ENCODE data around the gene NPPC.

NPPC gene

GRCh38 chr2:231925303-231926179, 655 bp downstream of the NPPC start (continued):
- TF ChIP-seq, protein P1, sequence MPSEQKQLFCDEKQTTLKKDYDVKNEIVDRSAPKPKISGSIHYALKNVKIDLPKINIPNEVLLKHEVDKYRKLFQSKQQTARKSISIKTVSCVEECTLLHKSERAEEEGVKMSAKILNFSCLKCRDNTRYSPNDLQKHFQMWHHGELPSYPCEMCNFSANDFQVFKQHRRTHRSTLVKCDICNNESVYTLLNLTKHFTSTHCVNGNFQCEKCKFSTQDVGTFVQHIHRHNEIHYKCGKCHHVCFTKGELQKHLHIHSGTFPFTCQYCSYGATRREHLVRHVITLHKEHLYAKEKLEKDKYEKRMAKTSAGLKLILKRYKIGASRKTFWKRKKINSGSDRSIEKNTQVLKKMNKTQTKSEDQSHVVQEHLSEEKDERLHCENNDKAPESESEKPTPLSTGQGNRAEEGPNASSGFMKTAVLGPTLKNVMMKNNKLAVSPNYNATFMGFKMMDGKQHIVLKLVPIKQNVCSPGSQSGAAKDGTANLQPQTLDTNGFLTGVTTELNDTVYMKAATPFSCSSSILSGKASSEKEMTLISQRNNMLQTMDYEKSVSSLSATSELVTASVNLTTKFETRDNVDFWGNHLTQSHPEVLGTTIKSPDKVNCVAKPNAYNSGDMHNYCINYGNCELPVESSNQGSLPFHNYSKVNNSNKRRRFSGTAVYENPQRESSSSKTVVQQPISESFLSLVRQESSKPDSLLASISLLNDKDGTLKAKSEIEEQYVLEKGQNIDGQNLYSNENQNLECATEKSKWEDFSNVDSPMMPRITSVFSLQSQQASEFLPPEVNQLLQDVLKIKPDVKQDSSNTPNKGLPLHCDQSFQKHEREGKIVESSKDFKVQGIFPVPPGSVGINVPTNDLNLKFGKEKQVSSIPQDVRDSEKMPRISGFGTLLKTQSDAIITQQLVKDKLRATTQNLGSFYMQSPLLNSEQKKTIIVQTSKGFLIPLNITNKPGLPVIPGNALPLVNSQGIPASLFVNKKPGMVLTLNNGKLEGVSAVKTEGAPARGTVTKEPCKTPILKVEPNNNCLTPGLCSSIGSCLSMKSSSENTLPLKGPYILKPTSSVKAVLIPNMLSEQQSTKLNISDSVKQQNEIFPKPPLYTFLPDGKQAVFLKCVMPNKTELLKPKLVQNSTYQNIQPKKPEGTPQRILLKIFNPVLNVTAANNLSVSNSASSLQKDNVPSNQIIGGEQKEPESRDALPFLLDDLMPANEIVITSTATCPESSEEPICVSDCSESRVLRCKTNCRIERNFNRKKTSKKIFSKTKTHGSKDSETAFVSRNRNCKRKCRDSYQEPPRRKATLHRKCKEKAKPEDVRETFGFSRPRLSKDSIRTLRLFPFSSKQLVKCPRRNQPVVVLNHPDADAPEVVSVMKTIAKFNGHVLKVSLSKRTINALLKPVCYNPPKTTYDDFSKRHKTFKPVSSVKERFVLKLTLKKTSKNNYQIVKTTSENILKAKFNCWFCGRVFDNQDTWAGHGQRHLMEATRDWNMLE (tag by site-specific recombination; conservative IDR thresholded peaks at IDR 0.05; ENCODE audit: low read depth), result no peak
- no peak for TF ChIP-seq ZNF140 (tag by site-specific recombination; IDR thresholded peaks at IDR 0.05)
- peak; percentile 13; the same call in 1 of the 2 replicates for TF ChIP-seq ZNF654 (tag by site-specific recombination; IDR thresholded peaks at IDR 0.05; ENCODE audit: low read depth)
- peak; percentile 32; the same call in 1 of the 2 replicates for TF ChIP-seq ZXDB (tag by site-specific recombination; IDR thresholded peaks at IDR 0.05)
- TF ChIP-seq SP3 (tag by site-specific recombination; IDR thresholded peaks at IDR 0.05), result 0 out of 2 replicates have a peak, but pooled peaks have one; percentile 14
- TF ChIP-seq, protein P2, sequence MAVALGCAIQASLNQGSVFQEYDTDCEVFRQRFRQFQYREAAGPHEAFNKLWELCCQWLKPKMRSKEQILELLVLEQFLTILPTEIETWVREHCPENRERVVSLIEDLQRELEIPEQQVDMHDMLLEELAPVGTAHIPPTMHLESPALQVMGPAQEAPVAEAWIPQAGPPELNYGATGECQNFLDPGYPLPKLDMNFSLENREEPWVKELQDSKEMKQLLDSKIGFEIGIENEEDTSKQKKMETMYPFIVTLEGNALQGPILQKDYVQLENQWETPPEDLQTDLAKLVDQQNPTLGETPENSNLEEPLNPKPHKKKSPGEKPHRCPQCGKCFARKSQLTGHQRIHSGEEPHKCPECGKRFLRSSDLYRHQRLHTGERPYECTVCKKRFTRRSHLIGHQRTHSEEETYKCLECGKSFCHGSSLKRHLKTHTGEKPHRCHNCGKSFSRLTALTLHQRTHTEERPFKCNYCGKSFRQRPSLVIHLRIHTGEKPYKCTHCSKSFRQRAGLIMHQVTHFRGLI (tag by site-specific recombination; IDR thresholded peaks at IDR 0.05), result peak; percentile 36
- peak; percentile 86 for TF ChIP-seq ZBTB8A (tag by site-specific recombination; IDR thresholded peaks at IDR 0.05)
- peak; percentile 62; the same call in 1 of the 2 replicates for TF ChIP-seq GLIS2 (tag by site-specific recombination; IDR thresholded peaks at IDR 0.05)
- TF ChIP-seq, protein P3, sequence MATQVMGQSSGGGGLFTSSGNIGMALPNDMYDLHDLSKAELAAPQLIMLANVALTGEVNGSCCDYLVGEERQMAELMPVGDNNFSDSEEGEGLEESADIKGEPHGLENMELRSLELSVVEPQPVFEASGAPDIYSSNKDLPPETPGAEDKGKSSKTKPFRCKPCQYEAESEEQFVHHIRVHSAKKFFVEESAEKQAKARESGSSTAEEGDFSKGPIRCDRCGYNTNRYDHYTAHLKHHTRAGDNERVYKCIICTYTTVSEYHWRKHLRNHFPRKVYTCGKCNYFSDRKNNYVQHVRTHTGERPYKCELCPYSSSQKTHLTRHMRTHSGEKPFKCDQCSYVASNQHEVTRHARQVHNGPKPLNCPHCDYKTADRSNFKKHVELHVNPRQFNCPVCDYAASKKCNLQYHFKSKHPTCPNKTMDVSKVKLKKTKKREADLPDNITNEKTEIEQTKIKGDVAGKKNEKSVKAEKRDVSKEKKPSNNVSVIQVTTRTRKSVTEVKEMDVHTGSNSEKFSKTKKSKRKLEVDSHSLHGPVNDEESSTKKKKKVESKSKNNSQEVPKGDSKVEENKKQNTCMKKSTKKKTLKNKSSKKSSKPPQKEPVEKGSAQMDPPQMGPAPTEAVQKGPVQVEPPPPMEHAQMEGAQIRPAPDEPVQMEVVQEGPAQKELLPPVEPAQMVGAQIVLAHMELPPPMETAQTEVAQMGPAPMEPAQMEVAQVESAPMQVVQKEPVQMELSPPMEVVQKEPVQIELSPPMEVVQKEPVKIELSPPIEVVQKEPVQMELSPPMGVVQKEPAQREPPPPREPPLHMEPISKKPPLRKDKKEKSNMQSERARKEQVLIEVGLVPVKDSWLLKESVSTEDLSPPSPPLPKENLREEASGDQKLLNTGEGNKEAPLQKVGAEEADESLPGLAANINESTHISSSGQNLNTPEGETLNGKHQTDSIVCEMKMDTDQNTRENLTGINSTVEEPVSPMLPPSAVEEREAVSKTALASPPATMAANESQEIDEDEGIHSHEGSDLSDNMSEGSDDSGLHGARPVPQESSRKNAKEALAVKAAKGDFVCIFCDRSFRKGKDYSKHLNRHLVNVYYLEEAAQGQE (tag by site-specific recombination; IDR thresholded peaks at IDR 0.05), result 0 out of 2 replicates have a peak, but pooled peaks have one; percentile 12
- TF ChIP-seq ZFHX2 (tag by site-specific recombination; conservative IDR thresholded peaks at IDR 0.05), result peak; percentile 92
- TF ChIP-seq, protein P4, sequence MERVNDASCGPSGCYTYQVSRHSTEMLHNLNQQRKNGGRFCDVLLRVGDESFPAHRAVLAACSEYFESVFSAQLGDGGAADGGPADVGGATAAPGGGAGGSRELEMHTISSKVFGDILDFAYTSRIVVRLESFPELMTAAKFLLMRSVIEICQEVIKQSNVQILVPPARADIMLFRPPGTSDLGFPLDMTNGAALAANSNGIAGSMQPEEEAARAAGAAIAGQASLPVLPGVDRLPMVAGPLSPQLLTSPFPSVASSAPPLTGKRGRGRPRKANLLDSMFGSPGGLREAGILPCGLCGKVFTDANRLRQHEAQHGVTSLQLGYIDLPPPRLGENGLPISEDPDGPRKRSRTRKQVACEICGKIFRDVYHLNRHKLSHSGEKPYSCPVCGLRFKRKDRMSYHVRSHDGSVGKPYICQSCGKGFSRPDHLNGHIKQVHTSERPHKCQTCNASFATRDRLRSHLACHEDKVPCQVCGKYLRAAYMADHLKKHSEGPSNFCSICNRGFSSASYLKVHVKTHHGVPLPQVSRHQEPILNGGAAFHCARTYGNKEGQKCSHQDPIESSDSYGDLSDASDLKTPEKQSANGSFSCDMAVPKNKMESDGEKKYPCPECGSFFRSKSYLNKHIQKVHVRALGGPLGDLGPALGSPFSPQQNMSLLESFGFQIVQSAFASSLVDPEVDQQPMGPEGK (tag by site-specific recombination; IDR thresholded peaks at IDR 0.05), result peak; percentile 33
- TF ChIP-seq ZSCAN30 (tag by site-specific recombination; IDR thresholded peaks at IDR 0.05), result peak; percentile 80
- TF ChIP-seq BCL11B (tag by site-specific recombination; IDR thresholded peaks at IDR 0.05; ENCODE audit: low read depth), result 0 out of 2 replicates have a peak, but pooled peaks have one; percentile 15
- TF ChIP-seq ZNF335 (tag by site-specific recombination; conservative IDR thresholded peaks at IDR 0.05), result peak; percentile 87
- TF ChIP-seq, protein P5, sequence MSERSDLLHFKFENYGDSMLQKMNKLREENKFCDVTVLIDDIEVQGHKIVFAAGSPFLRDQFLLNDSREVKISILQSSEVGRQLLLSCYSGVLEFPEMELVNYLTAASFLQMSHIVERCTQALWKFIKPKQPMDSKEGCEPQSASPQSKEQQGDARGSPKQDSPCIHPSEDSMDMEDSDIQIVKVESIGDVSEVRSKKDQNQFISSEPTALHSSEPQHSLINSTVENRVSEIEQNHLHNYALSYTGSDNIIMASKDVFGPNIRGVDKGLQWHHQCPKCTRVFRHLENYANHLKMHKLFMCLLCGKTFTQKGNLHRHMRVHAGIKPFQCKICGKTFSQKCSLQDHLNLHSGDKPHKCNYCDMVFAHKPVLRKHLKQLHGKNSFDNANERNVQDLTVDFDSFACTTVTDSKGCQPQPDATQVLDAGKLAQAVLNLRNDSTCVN (tag by site-specific recombination; optimal IDR thresholded peaks at IDR 0.05), result peak; percentile 26
- no peak for TF ChIP-seq ZNF19 (tag by site-specific recombination; IDR thresholded peaks at IDR 0.05; ENCODE audit: low read depth)
- no peak for TF ChIP-seq ZNF37A (tag by site-specific recombination; IDR thresholded peaks at IDR 0.05)
- TF ChIP-seq EGR2 (tag by site-specific recombination; IDR thresholded peaks at IDR 0.05; ENCODE audit: low read depth), result peak; percentile 82
- TF ChIP-seq ZEB2 (tag by site-specific recombination; IDR thresholded peaks at IDR 0.05), result no peak
- no peak for TF ChIP-seq ZSCAN5A (tag by site-specific recombination; IDR thresholded peaks at IDR 0.05)
- peak; percentile 70 for TF ChIP-seq ZNF660 (tag by site-specific recombination; IDR thresholded peaks at IDR 0.05)
- TF ChIP-seq KLF8 (tag by site-specific recombination; IDR thresholded peaks at IDR 0.05), result peak; percentile 86
- 0 out of 2 replicates have a peak, but pooled peaks have one; percentile 33 for TF ChIP-seq ZNF600 (tag by site-specific recombination; IDR thresholded peaks at IDR 0.05)

Measured in HEK293 (cell line).